Measurements from ENCODE around the gene RGS12. TPM values are rescaled to one million over a fixed set of nuclear protein-coding genes. Genes with fewer than 3 reads are reported as not detected.

The RGS12 gene
- total RNA-seq: 14.3 and 38.5 TPM in 2 replicates

DNA sequence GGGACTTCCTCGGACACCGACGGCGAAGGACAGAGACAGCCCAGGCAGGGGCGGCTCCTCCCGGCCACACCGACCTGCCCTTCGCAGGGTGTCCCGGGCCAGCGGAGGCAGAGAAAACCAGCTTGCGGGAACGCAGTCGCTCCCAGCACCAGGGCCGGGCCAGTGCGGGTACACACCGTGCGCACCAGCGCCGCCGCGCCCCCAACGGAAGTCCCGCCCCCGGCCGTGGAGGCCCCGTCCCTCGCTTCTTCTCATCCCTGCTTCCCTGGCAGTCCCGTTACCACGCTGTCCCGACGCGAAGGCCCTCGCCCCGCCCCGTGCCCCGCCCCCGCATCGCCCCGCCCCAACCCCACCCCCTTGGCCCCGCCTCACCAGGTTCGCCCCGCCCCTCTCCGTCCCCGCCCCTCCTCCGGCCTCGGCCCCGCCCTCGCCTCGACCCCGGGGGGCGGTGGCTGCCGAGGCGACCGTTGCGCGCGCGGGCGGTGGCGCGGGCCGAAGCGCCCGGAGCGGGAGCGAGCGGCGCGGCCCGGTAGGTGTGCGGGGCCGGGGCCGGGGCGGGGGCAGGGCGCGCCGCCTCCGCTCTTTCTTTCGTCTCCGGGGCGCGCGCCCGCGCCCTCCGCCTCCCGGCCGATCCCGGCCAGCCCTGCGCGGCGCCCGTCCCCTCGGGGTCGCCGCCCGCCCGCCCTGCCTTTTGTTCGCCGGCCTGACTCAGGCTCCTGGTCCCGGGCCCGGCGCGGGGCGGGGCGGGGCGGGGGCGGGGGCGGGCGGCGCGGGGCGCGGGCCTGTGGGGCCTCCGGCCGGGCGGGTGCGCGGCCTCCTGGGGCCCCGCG is at the start of gene RGS12:
RGS12 (plus strand) TSS at position 451 of the 830 bp plus-strand sequence. CDS start 23,150 bp downstream, outside the sequence.

DNA sequence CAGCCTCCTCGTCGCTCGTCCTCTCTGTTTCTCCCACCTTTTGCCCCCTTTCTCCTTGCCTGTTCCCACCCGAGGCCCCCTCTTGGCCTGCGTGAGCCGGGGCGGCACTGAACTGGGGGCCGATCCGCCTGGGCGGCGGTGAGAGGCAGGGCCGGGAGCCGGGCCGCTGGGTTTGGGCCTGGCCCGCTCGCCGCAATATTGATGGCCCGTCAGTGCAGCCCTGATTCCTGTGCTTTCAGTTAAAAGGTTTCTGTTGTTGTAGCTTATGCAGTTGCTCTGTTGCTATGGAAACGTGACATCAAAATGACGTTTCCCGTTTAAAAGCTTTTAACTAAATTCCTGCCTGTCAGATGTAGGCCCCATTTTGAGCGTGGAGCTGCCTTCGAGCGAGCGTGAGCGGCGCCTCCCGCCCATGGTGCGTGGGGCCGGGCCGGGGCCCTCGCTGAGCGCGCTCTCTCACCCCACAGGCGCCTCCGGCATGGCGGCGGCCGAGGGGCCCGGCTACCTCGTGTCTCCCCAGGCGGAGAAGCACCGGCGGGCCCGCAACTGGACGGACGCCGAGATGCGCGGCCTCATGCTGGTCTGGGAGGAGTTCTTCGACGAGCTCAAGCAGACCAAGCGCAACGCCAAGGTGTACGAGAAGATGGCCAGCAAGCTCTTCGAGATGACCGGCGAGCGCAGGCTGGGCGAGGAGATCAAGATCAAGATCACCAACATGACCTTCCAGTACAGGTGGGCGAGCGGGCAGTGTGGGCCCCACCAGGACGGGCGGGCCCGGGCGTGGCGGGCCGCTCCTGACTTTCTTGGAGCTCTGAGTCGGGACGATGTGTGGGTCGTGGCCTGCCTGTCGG is 43.8 kb upstream of the RGS12 start, which contains the start of gene MSANTD1:
MSANTD1 (plus strand) TSS at position 349 of the 851 bp plus-strand sequence; CDS start at position 413, 64 bp downstream.

Other genes with a start within 250 kb of the RGS12 start
- gene HTT-AS, start 218.5 kb upstream of the RGS12 start, total RNA-seq: not detected in 2 replicates
- gene HTT, start 218.3 kb upstream of the RGS12 start, total RNA-seq: 58.1 and 60.4 TPM in 2 replicates
- 1.7 and 2.7 TPM in 2 replicates for gene MSANTD1, start 43.9 kb upstream of the RGS12 start, total RNA-seq
- gene HGFAC, start 148.9 kb downstream of the RGS12 start, total RNA-seq: under 0.01 TPM in 1 of 2 replicates, not detected in the other
- gene DOK7, start 170.3 kb downstream of the RGS12 start, total RNA-seq: not detected in 2 replicates
- gene LRPAP1, start 239.4 kb downstream of the RGS12 start, total RNA-seq: 20.4 and 73.4 TPM in 2 replicates